H1 (cell line): ENCODE data around the gene CAMK1. TPM values are rescaled to one million over a fixed set of nuclear protein-coding genes. Genes with fewer than 3 reads are reported as not detected.

Source experiments
- CTCF ChIP-seq, 3 experiments: IDR thresholded peaks; 1 replicate in 2 of 3; 2 replicates in 1 of 3; pipeline versions ENCODE4 v1.5.1 to v1.6.1; 2011; ENCODE audit warnings: low read length in 3 of 3, mild to moderate bottlenecking in 3 of 3, inconsistent platforms in 2 of 3, low read depth in 1 of 3, moderate library complexity in 1 of 3; ENCODE audit not compliant: insufficient read depth in 1 of 3; ENCODE audit errors: control extremely low read depth in 1 of 3
- GTF2F1 ChIP-seq: IDR thresholded peaks from 2 replicates; pipeline ENCODE4 v1.6.1; 2012; ENCODE audit warnings: low read depth, low read length, improper control_type of control experiment, borderline replicate concordance
- HDAC2 ChIP-seq, 2 experiments: fragments of 300-600 bp in 1 of 2; sonication (generic) in 1 of 2; IDR thresholded peaks; 2 replicates each; pipeline ENCODE4 v1.6.1; 2011 to 2012; ENCODE audit warnings: low read depth in 2 of 2, low read length in 2 of 2, mild to moderate bottlenecking in 2 of 2, moderate library complexity in 2 of 2, borderline replicate concordance in 1 of 2, inconsistent platforms in 1 of 2
- KDM4A ChIP-seq: IDR thresholded peaks from one replicate; pipeline ENCODE4 v1.7.1; 2012; ENCODE audit warnings: low read depth, mild to moderate bottlenecking, moderate library complexity, low read length, inconsistent platforms; ENCODE audit not compliant: severe bottlenecking
- KDM5A ChIP-seq: fragments of 200-600 bp; IDR thresholded peaks from 2 replicates; pipeline ENCODE4 v1.7.1; 2012; ENCODE audit warnings: mild to moderate bottlenecking, low read length, inconsistent platforms, mixed read lengths
- PHF8 ChIP-seq: fragments of 200-600 bp; sonication (generic); conservative IDR thresholded peaks from 2 replicates; pipeline ENCODE4 v1.7.1; 2012; ENCODE audit warnings: low read depth, mild to moderate bottlenecking, inconsistent platforms, low read length, moderate library complexity
- POLR2A ChIP-seq, 2 experiments: IDR thresholded peaks; 1 replicate in 1 of 2; 2 replicates in 1 of 2; pipeline ENCODE4 v1.6.1; 2011; ENCODE audit warnings: low read depth in 2 of 2, low read length in 2 of 2, mild to moderate bottlenecking in 2 of 2; ENCODE audit errors: control extremely low read depth in 1 of 2
- RAD21 ChIP-seq, 2 experiments: IDR thresholded peaks in 1 of 2; conservative IDR thresholded peaks in 1 of 2; 2 replicates each; pipeline ENCODE4 v1.6.1; 2011; ENCODE audit warnings: low read depth in 2 of 2, low read length in 2 of 2, improper control_type of control experiment in 1 of 2, inconsistent platforms in 1 of 2, mild to moderate bottlenecking in 1 of 2, moderate library complexity in 1 of 2
- RBBP5 ChIP-seq: IDR thresholded peaks from 2 replicates; pipeline ENCODE4 v1.7.1; 2012; ENCODE audit warnings: low read depth, mild to moderate bottlenecking, inconsistent platforms, low read length, moderate library complexity, borderline replicate concordance
- SRF ChIP-seq: IDR thresholded peaks from 2 replicates; pipeline ENCODE4 v1.6.1; 2011; ENCODE audit warnings: mild to moderate bottlenecking, low read depth, low read length, moderate library complexity
- SUZ12 ChIP-seq: fragments of 200-600 bp; sonication (generic); IDR thresholded peaks from 2 replicates; pipeline ENCODE4 v1.6.1; 2012; ENCODE audit warnings: mild to moderate bottlenecking, inconsistent platforms, low read length, moderate library complexity, mixed read lengths
- TAF7 ChIP-seq: optimal IDR thresholded peaks from 2 replicates; pipeline ENCODE3; 2011; ENCODE audit warnings: low read depth, mild to moderate bottlenecking, inconsistent platforms, low read length, moderate library complexity, borderline replicate concordance
- TEAD4 ChIP-seq: IDR thresholded peaks from 2 replicates; pipeline ENCODE4 v1.6.1; 2012; ENCODE audit warnings: low read depth, low read length, inconsistent platforms, mixed read lengths
- USF2 ChIP-seq: IDR thresholded peaks from 2 replicates; pipeline ENCODE4 v1.6.1; 2011; ENCODE audit warnings: low read length, improper control_type of control experiment
- polyA plus RNA-seq, 7 experiments: library from polyadenylated mRNA; depleted of rRNA in 3 of 7; stranded (reverse) in 5 of 7; unstranded in 2 of 7; fragments of >200 nt in 5 of 7; fragments of 200-250 nt in 2 of 7; gene quantifications; 1 replicate in 5 of 7; 2 replicates in 1 of 7; 4 replicates in 1 of 7; pipeline versions ENCODE4 v1.2.1 to v1.2.3, GENCODE V29; 2011 to 2013; ENCODE audit warnings: missing spikeins in 2 of 7, mixed read lengths in 2 of 7
- total RNA-seq: library from RNA; stranded (reverse); fragmentation: NEBNext Ultra II Directional; extraction: Animal tissue kit (Norgen Biotek cat#: 25700); gene quantifications from 2 replicates; pipeline ENCODE4 v1.2.1, GENCODE V29; 2021

Gene CAMK1
- total and polyA plus RNA-seq, 2 of the 8 experiments (the other 6 are each of a cell fraction or from before 2014, with no cell fraction given) = 4.9 to 5.1 TPM

GRCh38 chr3:9808345-9809037, 38.7 kb upstream of the CAMK1 start (continued):
- TF ChIP-seq USF2 (no peak), SUZ12 (no peak), TEAD4 (no peak), POLR2A (IDR thresholded peaks at IDR 0.05; ENCODE audit: control extremely low read depth in 1 of 2, low read depth in 2 of 2, low read length in 2 of 2) (peak in 1 of 2 experiments; percentile 21; a peak in 2 of 3 replicates), CTCF (IDR thresholded peaks at IDR 0.05; ENCODE audit: control extremely low read depth in 1 of 3, insufficient read depth in 1 of 3, low read depth in 1 of 3, low read length in 3 of 3) (peak; percentile 41 to 71 (median 55); a peak in 3 of 4 replicates), HDAC2 (IDR thresholded peaks at IDR 0.05; ENCODE audit: borderline replicate concordance in 1 of 2, low read depth in 2 of 2, low read length in 2 of 2) (no peak), RAD21 (IDR thresholded peaks at IDR 0.05 in 1 of 2, conservative IDR thresholded peaks at IDR 0.05 in 1 of 2; ENCODE audit: low read depth in 2 of 2, low read length in 2 of 2) (peak; percentile 29 to 31; a peak in 2 of 4 replicates), KDM4A (no peak), RBBP5 (no peak), SRF (no peak), GTF2F1 (no peak), TAF7 (no peak), PHF8 (no peak), KDM5A (no peak)
